Activated B cell treated with CpG ODN at 0.5 μM for 24 hours (primary cell): ENCODE results near the gene SLC44A4. TPM values are rescaled to one million over a fixed set of nuclear protein-coding genes. Genes with fewer than 3 reads are reported as not detected.

Source experiments
- ATAC-seq: fragments of 200-7000 bp; cut with Tn5 transposase; one replicate; pipeline ENCODE4 v1.10.0; 2021; ENCODE audit warnings: low read depth, mild to moderate bottlenecking, moderate library complexity
- CTCF ChIA-PET: fragments of 350-600 bp; sonication (Branson Sonifier 250); formaldehyde crosslinking; loops from one replicate; lab custom pipeline; 2021; ENCODE audit warnings: antibody characterized with exemption; lab: Charles Lee
- POLR2A ChIA-PET: fragments of 350-600 bp; sonication (Branson Sonifier 250); formaldehyde crosslinking; loops from one replicate; lab custom pipeline; 2021; ENCODE audit warnings: antibody characterized with exemption; lab: Charles Lee
- DNase-seq: peaks from one replicate; pipeline ENCODE4 v3.0.0; 2022
- H3K27ac Mint-ChIP-seq: one replicate; pipeline ENCODE4 v1.8.0; 2020; ENCODE audit warnings: mixed read lengths
- H3K27me3 Mint-ChIP-seq: one replicate; pipeline ENCODE4 v1.8.0; 2021; ENCODE audit warnings: mixed read lengths
- H3K36me3 Mint-ChIP-seq: one replicate; pipeline ENCODE4 v1.8.0; 2021; ENCODE audit warnings: low read depth, mixed read lengths
- H3K4me1 Mint-ChIP-seq: one replicate; pipeline ENCODE4 v1.8.0; 2021; ENCODE audit warnings: mixed read lengths
- H3K4me3 Mint-ChIP-seq: one replicate; pipeline ENCODE4 v1.8.0; 2020; ENCODE audit warnings: mild to moderate bottlenecking, mixed read lengths
- H3K9me3 Mint-ChIP-seq: one replicate; pipeline ENCODE4 v1.8.0; 2020; ENCODE audit warnings: mixed read lengths
- intact Hi-C: fragments of 100-400 bp; cut with micrococcal nuclease; formaldehyde crosslinking; loops from one replicate; pipeline ENCODE4 v1.15.1; 2024
- total RNA-seq: library from RNA; stranded (reverse); gene quantifications from 2 replicates; pipeline ENCODE4 v1.2.3, GENCODE V29; 2022
- TF ChIP-seq, protein P1 (sequence below): fragments of 200-600 bp; IDR thresholded peaks from one replicate; pipeline ENCODE4 v1.8.0; 2022; ENCODE audit warnings: antibody characterized with exemption, mild to moderate bottlenecking

The SLC44A4 gene
- total RNA-seq, 1 donor from 2014 or later: not detected

DNA sequence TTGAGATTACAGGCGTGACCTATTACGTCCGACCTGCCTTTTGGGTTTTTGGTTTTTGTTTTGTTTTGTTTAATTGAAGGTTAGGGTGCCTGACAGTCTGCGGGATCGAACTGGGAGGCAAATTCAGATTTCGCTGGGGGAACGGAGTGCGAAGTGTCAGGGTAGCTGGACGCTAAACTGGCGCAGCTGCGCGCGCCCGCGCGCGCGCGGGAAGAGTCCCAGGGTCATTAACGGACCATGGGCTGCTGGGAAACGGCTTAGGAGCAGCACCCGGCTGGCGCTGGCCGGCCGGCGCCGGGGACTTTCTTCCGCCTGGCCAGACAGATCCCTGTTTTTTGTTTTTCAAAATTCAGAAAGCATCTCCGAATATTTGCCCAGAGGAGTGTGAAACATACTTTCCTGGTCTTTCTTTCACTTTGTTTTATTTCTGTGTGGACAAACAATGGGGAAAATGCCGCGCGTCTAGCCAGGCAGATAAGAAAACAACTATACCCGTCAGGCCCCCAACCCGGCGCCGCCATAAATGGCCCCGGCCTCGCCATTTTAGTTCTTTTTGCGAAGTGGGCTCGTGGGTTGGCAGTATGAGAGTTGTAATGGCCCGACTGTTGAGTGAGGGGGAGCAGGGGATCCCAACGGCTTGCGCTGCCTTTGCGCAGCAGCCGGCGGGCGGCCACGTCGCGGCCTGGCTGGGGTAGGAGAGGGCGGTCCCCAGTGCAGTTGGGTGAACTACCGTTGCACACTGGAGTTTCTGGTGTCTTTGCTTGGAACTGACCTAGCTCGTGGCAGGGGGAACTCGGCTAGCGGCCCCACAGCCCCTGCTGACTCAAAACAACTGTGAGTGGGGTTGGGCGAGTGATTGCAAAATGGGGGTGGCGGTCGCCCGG, 44.2 kb downstream of the SLC44A4 start:
- TF ChIP-seq, protein P1, sequence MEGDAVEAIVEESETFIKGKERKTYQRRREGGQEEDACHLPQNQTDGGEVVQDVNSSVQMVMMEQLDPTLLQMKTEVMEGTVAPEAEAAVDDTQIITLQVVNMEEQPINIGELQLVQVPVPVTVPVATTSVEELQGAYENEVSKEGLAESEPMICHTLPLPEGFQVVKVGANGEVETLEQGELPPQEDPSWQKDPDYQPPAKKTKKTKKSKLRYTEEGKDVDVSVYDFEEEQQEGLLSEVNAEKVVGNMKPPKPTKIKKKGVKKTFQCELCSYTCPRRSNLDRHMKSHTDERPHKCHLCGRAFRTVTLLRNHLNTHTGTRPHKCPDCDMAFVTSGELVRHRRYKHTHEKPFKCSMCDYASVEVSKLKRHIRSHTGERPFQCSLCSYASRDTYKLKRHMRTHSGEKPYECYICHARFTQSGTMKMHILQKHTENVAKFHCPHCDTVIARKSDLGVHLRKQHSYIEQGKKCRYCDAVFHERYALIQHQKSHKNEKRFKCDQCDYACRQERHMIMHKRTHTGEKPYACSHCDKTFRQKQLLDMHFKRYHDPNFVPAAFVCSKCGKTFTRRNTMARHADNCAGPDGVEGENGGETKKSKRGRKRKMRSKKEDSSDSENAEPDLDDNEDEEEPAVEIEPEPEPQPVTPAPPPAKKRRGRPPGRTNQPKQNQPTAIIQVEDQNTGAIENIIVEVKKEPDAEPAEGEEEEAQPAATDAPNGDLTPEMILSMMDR: no peak

DNA sequence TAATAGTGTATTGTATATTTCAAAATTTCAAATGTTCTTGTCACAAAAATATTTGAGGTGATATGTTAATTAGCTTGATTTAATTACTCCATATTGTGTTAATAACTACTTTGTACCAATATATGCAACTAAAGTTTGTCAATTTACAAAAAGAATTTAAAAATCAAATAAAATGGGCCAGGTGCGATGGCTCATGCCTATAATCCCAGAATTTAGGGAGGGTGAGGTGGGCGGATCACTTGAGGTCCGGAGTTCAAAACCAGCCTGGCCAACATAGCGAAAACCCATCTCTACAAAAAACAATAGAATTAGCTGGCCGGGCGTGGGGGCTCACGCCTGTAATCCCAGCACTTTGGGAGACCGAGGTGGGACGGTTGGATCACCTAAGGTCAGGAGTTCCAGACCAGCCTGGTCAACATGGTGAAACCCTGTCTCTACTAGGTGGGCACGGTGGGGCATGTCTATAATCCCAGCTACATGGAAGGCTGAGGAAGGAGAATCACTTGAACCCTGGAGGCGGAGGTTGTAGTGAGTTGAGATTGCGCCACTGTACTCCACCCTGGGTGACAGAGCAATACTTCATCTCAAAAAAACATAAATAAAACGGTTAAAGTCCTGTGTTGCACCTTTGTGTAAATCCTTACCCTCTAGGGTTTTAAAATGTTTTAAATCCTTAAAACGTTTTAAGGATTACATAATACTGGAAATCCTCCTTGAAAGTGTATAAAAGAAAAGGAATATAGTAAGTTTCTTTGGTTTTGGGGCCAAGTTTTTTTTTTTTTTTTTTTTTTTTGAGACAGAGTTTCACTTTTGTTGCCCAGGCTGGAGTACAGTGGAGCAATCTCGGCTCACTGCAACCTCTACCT, 47.2 kb downstream of the SLC44A4 start:
- H3K4me1 Mint-ChIP-seq: peaks cover 54% of the 10 kb centered on the region
- TF ChIP-seq, protein P1: no peak
- intact Hi-C loops: loop anchor here (2.0 kb wide), 1 partner anchor 17 kb away; the partner anchor contains the start of genes HSPA1A and HSPA1L
- ChIA-PET POLR2A (interaction anchor here (0.6 to 9.9 kb wide), 21 partner anchors 25 to 334 kb away, joined by 3 to 133 read pairs (median 9); partner anchors contain the start of genes BAG6, CSNK2B, DDAH2 and DDX39B), CTCF (interaction anchor here (0.8 to 3.3 kb wide), 13 partner anchors 16 to 290 kb away, joined by 3 to 22 read pairs (median 7); partner anchors contain the start of genes DDAH2, DDX39B, HSPA1A and HSPA1L)
- no peak for DNase-seq
- no peaks in the 10 kb centered on the region for H3K9me3 Mint-ChIP-seq
- H3K4me3 Mint-ChIP-seq: peak overlapping the region; percentile 81
- no peaks in the 10 kb centered on the region for H3K27me3 Mint-ChIP-seq
- peaks cover 18% of the 10 kb centered on the region for H3K36me3 Mint-ChIP-seq
- ATAC-seq: no peak
- H3K27ac Mint-ChIP-seq: no peak overlapping the region

More for the DNA sequence above, 44.2 kb downstream of the SLC44A4 start:
- ATAC-seq (peak; percentile 62), DNase-seq (peak; percentile 75)
- Mint-ChIP-seq H3K27ac (peak overlapping the region; percentile 98), H3K4me1 (peaks cover 71% of the 10 kb centered on the region), H3K36me3 (peaks cover 44% of the 10 kb centered on the region), H3K9me3 (no peaks in the 10 kb centered on the region), H3K4me3 (peak overlapping the region; percentile 99), H3K27me3 (no peaks in the 10 kb centered on the region)
- CTCF ChIA-PET: interaction anchor here (1.5 to 3.3 kb wide), 2 partner anchors 105 to 237 kb away, joined by 3 to 17 read pairs; no protein-coding TSS in a partner anchor
- POLR2A ChIA-PET: interaction anchor here (0.6 to 9.9 kb wide), 31 partner anchors 9 to 1768 kb away, joined by 3 to 133 read pairs (median 5); partner anchors contain the start of genes ABHD16A, ATF6B, BAG6 and C6orf47
- intact Hi-C loops: loop anchor here (1.0 to 2.0 kb wide), 7 partner anchors 29 to 287 kb away; partner anchors contain the start of genes BAG6, NFKBIL1 and VARS1

DNA sequence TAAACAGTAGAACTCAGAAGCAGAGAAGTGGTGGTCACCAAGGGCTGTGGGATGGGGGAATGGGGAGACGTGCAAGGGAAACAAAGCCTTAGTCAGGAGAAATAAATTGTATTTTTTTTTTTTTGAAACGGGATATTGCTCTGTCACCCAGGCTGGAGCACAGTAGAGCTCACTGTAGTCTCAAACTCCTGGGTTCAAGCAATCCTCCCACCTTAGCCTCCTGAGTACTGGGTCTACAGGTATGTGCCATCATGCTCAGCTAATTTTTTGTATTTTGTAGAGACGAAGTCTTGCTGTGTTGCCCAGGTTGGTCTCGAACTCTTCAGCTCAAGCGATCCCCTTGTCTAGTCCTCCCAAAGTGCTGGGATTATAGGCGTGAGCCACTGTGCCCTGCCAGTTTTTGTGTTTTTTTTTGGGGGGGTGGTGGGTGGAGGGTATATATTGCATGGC, 47.9 kb downstream of the SLC44A4 start:
- peaks cover 51% of the 10 kb centered on the region for H3K4me1 Mint-ChIP-seq
- DNase-seq: no peak
- CTCF ChIA-PET: interaction anchor here (0.7 to 2.1 kb wide), 18 partner anchors 15 to 282 kb away, joined by 3 to 22 read pairs (median 6); partner anchors contain the start of genes DDAH2, HSPA1A, HSPA1L and LY6G5C

DNA sequence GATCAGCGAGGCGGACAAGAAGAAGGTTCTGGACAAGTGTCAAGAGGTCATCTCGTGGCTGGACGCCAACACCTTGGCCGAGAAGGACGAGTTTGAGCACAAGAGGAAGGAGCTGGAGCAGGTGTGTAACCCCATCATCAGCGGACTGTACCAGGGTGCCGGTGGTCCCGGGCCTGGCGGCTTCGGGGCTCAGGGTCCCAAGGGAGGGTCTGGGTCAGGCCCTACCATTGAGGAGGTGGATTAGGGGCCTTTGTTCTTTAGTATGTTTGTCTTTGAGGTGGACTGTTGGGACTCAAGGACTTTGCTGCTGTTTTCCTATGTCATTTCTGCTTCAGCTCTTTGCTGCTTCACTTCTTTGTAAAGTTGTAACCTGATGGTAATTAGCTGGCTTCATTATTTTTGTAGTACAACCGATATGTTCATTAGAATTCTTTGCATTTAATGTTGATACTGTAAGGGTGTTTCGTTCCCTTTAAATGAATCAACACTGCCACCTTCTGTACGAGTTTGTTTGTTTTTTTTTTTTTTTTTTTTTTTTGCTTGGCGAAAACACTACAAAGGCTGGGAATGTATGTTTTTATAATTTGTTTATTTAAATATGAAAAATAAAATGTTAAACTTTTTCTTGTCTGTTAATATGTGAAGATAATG, 49.0 kb downstream of the SLC44A4 start:
- POLR2A ChIA-PET: interaction anchor here (0.6 to 9.9 kb wide), 29 partner anchors 8 to 965 kb away, joined by 3 to 133 read pairs (median 6); partner anchors contain the start of genes ABHD16A, BAG6, C6orf47 and CSNK2B
- TF ChIP-seq, protein P1: no peak
- H3K4me1 Mint-ChIP-seq: peaks cover 50% of the 10 kb centered on the region
- peak overlapping the region; percentile 81 for H3K4me3 Mint-ChIP-seq
- CTCF ChIA-PET: interaction anchor here (0.6 to 2.1 kb wide), 25 partner anchors 14 to 279 kb away, joined by 3 to 22 read pairs (median 4); partner anchors contain the start of genes C6orf47, DDAH2, HSPA1A and HSPA1L
- ATAC-seq: no peak
- H3K27ac Mint-ChIP-seq: peak overlapping the region; percentile 80
- no peaks in the 10 kb centered on the region for H3K9me3 Mint-ChIP-seq
- intact Hi-C loops: loop anchor here (1.0 to 2.0 kb wide), 9 partner anchors 15 to 336 kb away; partner anchors contain the start of genes C6orf47, DDAH2, HSPA1A and HSPA1L
- H3K36me3 Mint-ChIP-seq: peaks cover 3% of the 10 kb centered on the region
- H3K27me3 Mint-ChIP-seq: no peaks in the 10 kb centered on the region
- no peak for DNase-seq

More for the DNA sequence above, 47.9 kb downstream of the SLC44A4 start:
- Mint-ChIP-seq H3K36me3 (peaks cover 11% of the 10 kb centered on the region), H3K4me3 (peak overlapping the region; percentile 81), H3K9me3 (no peaks in the 10 kb centered on the region), H3K27me3 (no peaks in the 10 kb centered on the region), H3K27ac (peak overlapping the region; percentile 80)
- TF ChIP-seq, protein P1: no peak
- POLR2A ChIA-PET: interaction anchor here (0.7 to 9.9 kb wide), 24 partner anchors 16 to 1085 kb away, joined by 3 to 133 read pairs (median 6); partner anchors contain the start of genes BAG6, C6orf47, CSNK2B and DDAH2
- no peak for ATAC-seq
- intact Hi-C loops: loop anchor here (1.0 to 2.0 kb wide), 9 partner anchors 16 to 338 kb away; partner anchors contain the start of genes C6orf47, DDAH2, HSPA1A and HSPA1L
